ENCODE measurements around the gene ZFHX3.

Gene ZFHX3

GRCh38 chr16:72827866-72828265 is 220.1 kb downstream of the ZFHX3 start:
- no peak for DNase-seq (ENCODE audit: low read depth in 2 of 2)

- no peak for DNase-seq (ENCODE audit: low read depth in 2 of 2)
These were observed 221.9 kb downstream of the ZFHX3 start for GRCh38 chr16:72825912-72826621.

GRCh38 chr16:72824761-72825160 is 223.2 kb downstream of the ZFHX3 start:
- DNase-seq (ENCODE audit: low read depth in 2 of 2) = no peak

GRCh38 chr16:72824027-72824426 is 223.9 kb downstream of the ZFHX3 start:
- no peak for DNase-seq (ENCODE audit: low read depth in 2 of 2)

- DNase-seq (ENCODE audit: low read depth in 2 of 2) = no peak
These were observed 226.6 kb downstream of the ZFHX3 start for GRCh38 chr16:72821185-72821950.

GRCh38 chr16:72819345-72819744 is 228.6 kb downstream of the ZFHX3 start:
- no peak for DNase-seq (ENCODE audit: low read depth in 2 of 2)

GRCh38 chr16:72818236-72818845 is 229.6 kb downstream of the ZFHX3 start:
- DNase-seq (ENCODE audit: low read depth in 2 of 2) = no peak

- DNase-seq (ENCODE audit: low read depth in 2 of 2) = no peak
These were observed 232.3 kb downstream of the ZFHX3 start for GRCh38 chr16:72815348-72816318.

- no peak for DNase-seq (ENCODE audit: low read depth in 2 of 2)
These were observed 233.7 kb downstream of the ZFHX3 start for GRCh38 chr16:72814226-72814625.

GRCh38 chr16:72812672-72813071 is 235.3 kb downstream of the ZFHX3 start:
- no peak for DNase-seq (ENCODE audit: low read depth in 2 of 2)

- no peak for DNase-seq (ENCODE audit: low read depth in 2 of 2)
These were observed 236.1 kb downstream of the ZFHX3 start for GRCh38 chr16:72811876-72812275.

- no peak for DNase-seq (ENCODE audit: low read depth in 2 of 2)
These were observed 236.7 kb downstream of the ZFHX3 start for GRCh38 chr16:72811188-72811720.

- no peak for DNase-seq (ENCODE audit: low read depth in 2 of 2)
These were observed 237.4 kb downstream of the ZFHX3 start for GRCh38 chr16:72810480-72810879.

- DNase-seq (ENCODE audit: low read depth in 2 of 2) = no peak
These were observed 238.5 kb downstream of the ZFHX3 start for GRCh38 chr16:72809446-72809845.

GRCh38 chr16:72808754-72809153 is 239.2 kb downstream of the ZFHX3 start:
- DNase-seq (ENCODE audit: low read depth in 2 of 2) = no peak

- DNase-seq (ENCODE audit: low read depth in 2 of 2) = no peak
These were observed 240.7 kb downstream of the ZFHX3 start for GRCh38 chr16:72807245-72807644.

- DNase-seq (ENCODE audit: low read depth in 2 of 2) = no peak
These were observed 242.4 kb downstream of the ZFHX3 start for GRCh38 chr16:72805486-72805885.

GRCh38 chr16:72800524-72801161 is 247.3 kb downstream of the ZFHX3 start:
- DNase-seq (ENCODE audit: low read depth in 2 of 2) = no peak

- no peak for DNase-seq (ENCODE audit: low read depth in 2 of 2)
These were observed 249.7 kb downstream of the ZFHX3 start for GRCh38 chr16:72798264-72798663.

GRCh38 chr16:72797621-72798020 is 250.3 kb downstream of the ZFHX3 start:
- DNase-seq (ENCODE audit: low read depth in 2 of 2) = no peak

GRCh38 chr16:72796222-72796621 is 251.7 kb downstream of the ZFHX3 start:
- DNase-seq (ENCODE audit: low read depth in 2 of 2) = no peak

All from stimulated activated CD4-positive, alpha-beta T cell treated with anti-CD3 and anti-CD28 coated beads, Interleukin-15, amount 100 ng/mL, for 48 hours (primary cell).